Prostate gland (tissue), 2 donors: Measurements from ENCODE around the gene LOXHD1.

ENCODE experiments used
- POLR2A ChIP-seq: fragments of 450-650 bp; IDR thresholded peaks from one replicate; pipeline ENCODE4 v1.6.1; 2016; ENCODE audit warnings: antibody characterized with exemption, mild to moderate bottlenecking
- TF ChIP-seq, protein P1 (sequence below), 4 experiments: fragments of 200-600 bp in 2 of 4; fragments of 450-650 bp in 2 of 4; sonication (generic) in 2 of 4; IDR thresholded peaks; 1 replicate in 3 of 4; 2 replicates in 1 of 4; pipeline ENCODE4 v1.5.1; 2016 to 2019; ENCODE audit warnings: antibody characterized with exemption in 4 of 4, mild to moderate bottlenecking in 2 of 4, moderate library complexity in 2 of 4

DNA sequence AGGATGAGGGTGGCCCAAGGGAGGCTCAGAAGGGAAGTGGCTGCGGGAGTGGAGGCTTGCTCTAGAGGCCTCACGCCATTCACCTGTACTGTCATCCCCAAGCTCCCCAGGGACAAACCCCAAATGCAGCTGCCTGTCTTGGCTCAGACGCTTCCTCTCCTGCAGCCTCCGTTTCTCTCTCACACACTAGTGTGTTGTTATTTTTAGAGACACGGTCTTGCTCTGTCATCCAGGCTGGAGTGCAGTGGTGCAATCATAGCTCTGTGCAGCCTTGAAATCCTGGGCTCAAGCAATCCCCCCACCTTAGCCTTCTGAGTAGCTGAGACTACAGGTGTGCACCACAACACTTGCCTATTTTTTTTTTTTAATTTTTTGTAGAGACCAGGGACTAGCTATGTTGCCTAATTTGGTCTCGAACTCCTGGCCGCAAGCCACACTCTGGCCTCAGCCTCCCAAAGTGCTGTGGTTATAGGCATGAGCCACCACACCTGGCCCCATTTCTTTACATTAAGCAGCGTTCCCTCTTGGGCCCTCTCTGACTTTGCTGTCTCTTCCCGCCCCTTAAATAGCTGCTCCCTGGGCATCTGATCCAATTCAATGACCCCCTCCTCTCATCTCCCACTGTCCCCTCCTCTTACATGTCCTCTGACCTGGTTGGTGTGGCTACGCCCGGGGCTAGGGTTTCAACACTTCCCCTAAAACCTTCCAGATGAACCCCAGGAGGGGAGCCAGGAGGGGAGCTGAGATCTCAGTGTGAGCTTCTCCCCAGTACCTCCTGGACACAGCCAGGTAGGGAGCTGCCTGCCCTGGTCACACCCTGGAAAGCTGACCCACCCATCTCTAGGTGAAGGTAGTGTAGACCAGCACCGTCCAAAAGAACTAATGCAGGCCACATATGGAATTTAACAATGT, 24.0 kb upstream of the LOXHD1 start:
- TF ChIP-seq, protein P1, sequence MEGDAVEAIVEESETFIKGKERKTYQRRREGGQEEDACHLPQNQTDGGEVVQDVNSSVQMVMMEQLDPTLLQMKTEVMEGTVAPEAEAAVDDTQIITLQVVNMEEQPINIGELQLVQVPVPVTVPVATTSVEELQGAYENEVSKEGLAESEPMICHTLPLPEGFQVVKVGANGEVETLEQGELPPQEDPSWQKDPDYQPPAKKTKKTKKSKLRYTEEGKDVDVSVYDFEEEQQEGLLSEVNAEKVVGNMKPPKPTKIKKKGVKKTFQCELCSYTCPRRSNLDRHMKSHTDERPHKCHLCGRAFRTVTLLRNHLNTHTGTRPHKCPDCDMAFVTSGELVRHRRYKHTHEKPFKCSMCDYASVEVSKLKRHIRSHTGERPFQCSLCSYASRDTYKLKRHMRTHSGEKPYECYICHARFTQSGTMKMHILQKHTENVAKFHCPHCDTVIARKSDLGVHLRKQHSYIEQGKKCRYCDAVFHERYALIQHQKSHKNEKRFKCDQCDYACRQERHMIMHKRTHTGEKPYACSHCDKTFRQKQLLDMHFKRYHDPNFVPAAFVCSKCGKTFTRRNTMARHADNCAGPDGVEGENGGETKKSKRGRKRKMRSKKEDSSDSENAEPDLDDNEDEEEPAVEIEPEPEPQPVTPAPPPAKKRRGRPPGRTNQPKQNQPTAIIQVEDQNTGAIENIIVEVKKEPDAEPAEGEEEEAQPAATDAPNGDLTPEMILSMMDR (IDR thresholded peaks at IDR 0.05): no peak
- TF ChIP-seq POLR2A: no peak
